ENCODE data around the gene GPC5. TPM values are rescaled to one million over a fixed set of nuclear protein-coding genes. Genes with fewer than 3 reads are reported as not detected.

The GPC5 gene
- total and polyA plus RNA-seq, 10 donors = 0.04 to 0.83 (median 0.26) TPM; not detected in 3

DNA sequence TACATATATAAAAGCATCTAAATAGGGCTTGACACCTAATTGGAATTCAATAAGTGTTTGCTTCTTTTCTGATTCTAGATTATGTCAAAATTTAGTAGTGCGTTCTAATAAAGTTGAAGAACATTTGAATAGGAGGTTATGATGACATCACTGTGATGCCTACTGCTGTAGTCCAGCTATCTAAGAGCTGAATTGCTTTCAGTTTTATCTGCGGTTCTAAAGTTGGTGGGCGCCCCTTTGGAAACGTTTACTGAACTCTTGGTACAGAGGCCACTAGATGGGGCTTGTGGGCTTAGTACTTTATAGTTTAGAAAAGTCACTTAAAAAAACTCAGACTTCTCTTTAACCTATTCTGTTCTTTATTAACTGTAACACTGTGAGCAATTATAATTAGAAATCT, 776.9 kb downstream of the GPC5 start:
- Histone ChIP-seq H3K4me1 (peaks cover 0 to 4% (median 0%) of the 10 kb centered on the region in 6 donors), H3K36me3 (no peaks in the 10 kb centered on the region), H3K9me3 (no peaks in the 10 kb centered on the region), H3K27ac (no peak overlapping the region), H3K4me3 (no peak overlapping the region), H3K27me3 (replicated peaks in 1 of 7) (no peaks in the 10 kb centered on the region)
- no peak for DNase-seq
- TF ChIP-seq, protein P1, sequence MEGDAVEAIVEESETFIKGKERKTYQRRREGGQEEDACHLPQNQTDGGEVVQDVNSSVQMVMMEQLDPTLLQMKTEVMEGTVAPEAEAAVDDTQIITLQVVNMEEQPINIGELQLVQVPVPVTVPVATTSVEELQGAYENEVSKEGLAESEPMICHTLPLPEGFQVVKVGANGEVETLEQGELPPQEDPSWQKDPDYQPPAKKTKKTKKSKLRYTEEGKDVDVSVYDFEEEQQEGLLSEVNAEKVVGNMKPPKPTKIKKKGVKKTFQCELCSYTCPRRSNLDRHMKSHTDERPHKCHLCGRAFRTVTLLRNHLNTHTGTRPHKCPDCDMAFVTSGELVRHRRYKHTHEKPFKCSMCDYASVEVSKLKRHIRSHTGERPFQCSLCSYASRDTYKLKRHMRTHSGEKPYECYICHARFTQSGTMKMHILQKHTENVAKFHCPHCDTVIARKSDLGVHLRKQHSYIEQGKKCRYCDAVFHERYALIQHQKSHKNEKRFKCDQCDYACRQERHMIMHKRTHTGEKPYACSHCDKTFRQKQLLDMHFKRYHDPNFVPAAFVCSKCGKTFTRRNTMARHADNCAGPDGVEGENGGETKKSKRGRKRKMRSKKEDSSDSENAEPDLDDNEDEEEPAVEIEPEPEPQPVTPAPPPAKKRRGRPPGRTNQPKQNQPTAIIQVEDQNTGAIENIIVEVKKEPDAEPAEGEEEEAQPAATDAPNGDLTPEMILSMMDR (IDR thresholded peaks at IDR 0.05 in 8 of 11, conservative IDR thresholded peaks at IDR 0.05 in 3 of 11) = peak in 8 of 11 experiments; percentile 8 to 45 (median 27)
- no peak for TF ChIP-seq POLR2AphosphoS5 (IDR thresholded peaks at IDR 0.05)
- intact Hi-C loops (cut with DNase I; ENCODE audit: low total_unique reads) = no loop called here
- 8 to 16% (median 13%) methylated on average over 4 of the region's 4 CpGs for WGBS, 5 donors

- 81 to 96% (median 91%) methylated on average over 5 of the region's 5 CpGs for WGBS, 5 donors
- DNase-seq = no peak
- no peaks in the 10 kb centered on the region for H3K27me3 ChIP-seq (replicated peaks in 1 of 7)
- TF ChIP-seq POLR2A (IDR thresholded peaks at IDR 0.05) = no peak
- TF ChIP-seq, protein P1 (IDR thresholded peaks at IDR 0.05 in 8 of 11, conservative IDR thresholded peaks at IDR 0.05 in 3 of 11) = no peak
- H3K27ac ChIP-seq = no peak overlapping the region
- no peaks in the 10 kb centered on the region for H3K9me3 ChIP-seq
- peaks cover 0 to 4% (median 0%) of the 10 kb centered on the region in 6 donors for H3K4me1 ChIP-seq
- intact Hi-C loops (cut with DNase I; ENCODE audit: low total_unique reads) = no loop called here
- H3K36me3 ChIP-seq = no peaks in the 10 kb centered on the region
- no peak overlapping the region for H3K4me3 ChIP-seq
These were observed 779.5 kb downstream of the GPC5 start for GRCh38 chr13:92177966-92178365.

DNA sequence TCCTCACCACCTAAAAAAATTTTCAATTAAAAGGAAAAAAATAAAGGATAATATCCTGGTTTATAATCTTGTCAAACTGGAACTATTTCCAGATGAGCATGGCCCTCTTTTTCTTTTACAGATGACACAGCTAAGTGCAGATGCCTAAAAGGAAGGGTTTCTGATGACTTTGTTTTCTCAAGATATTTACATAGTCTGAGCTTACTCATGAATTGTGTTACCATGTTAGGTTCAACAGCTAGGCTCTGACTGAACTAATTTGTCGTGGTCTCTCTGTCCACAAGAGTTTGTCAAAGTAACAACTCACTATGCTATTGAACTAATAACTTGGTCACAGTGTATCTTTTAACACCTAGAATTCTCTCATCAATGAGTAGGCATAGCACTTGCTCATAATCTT, 780.8 kb downstream of the GPC5 start:
- intact Hi-C loops (cut with DNase I; ENCODE audit: low total_unique reads) = no loop called here
- Histone ChIP-seq H3K27ac (no peak overlapping the region), H3K9me3 (no peaks in the 10 kb centered on the region), H3K4me1 (peaks cover 0 to 4% (median 0%) of the 10 kb centered on the region in 6 donors), H3K27me3 (replicated peaks in 1 of 7) (no peaks in the 10 kb centered on the region), H3K36me3 (no peaks in the 10 kb centered on the region), H3K4me3 (no peak overlapping the region)
- DNase-seq = no peak
- WGBS, 5 donors = 77 to 93% (median 89%) methylated on average over 1 of the region's 1 CpG
- TF ChIP-seq POLR2AphosphoS5 (IDR thresholded peaks at IDR 0.05) (no peak), POLR2A (IDR thresholded peaks at IDR 0.05) (no peak)
- TF ChIP-seq, protein P1 (IDR thresholded peaks at IDR 0.05 in 8 of 11, conservative IDR thresholded peaks at IDR 0.05 in 3 of 11) = no peak

GRCh38 chr13:92187378-92187989, 789.1 kb downstream of the GPC5 start:
- H3K27ac ChIP-seq = no peak overlapping the region
- no peaks in the 10 kb centered on the region for H3K36me3 ChIP-seq
- DNase-seq = no peak
- H3K4me1 ChIP-seq = no peaks in the 10 kb centered on the region
- H3K27me3 ChIP-seq (replicated peaks in 1 of 7) = no peaks in the 10 kb centered on the region
- intact Hi-C loops (cut with DNase I; ENCODE audit: low total_unique reads) = no loop called here
- TF ChIP-seq POLR2AphosphoS5 (IDR thresholded peaks at IDR 0.05) (no peak), POLR2A (IDR thresholded peaks at IDR 0.05) (no peak)
- TF ChIP-seq, protein P1 (IDR thresholded peaks at IDR 0.05 in 8 of 11, conservative IDR thresholded peaks at IDR 0.05 in 3 of 11) = peak; percentile 27 to 77 (median 65)
- 7 to 13% (median 8%) methylated on average over 1 of the region's 1 CpG for WGBS, 5 donors
- H3K9me3 ChIP-seq = peaks cover 0 to 6% (median 0%) of the 10 kb centered on the region in 8 donors
- no peak overlapping the region for H3K4me3 ChIP-seq

Measured in spleen (tissue), 11 donors.